GM18526 (cell line): ENCODE measurements around the gene CD7.

Experiments
- POLR2A ChIP-seq: IDR thresholded peaks from 3 replicates; pipeline ENCODE4 v1.6.1; 2011; ENCODE audit not compliant: insufficient read length; ENCODE audit errors: extremely low read depth

CD7 gene

GRCh38 chr17:82287868-82288801 is 29.3 kb downstream of the CD7 start:
- TF ChIP-seq POLR2A: no peak

GRCh38 chr17:82287013-82287867 is 30.2 kb downstream of the CD7 start:
- TF ChIP-seq POLR2A: no peak

- no peak for TF ChIP-seq POLR2A
Measured at GRCh38 chr17:82285141-82285540, 32.3 kb downstream of the CD7 start.

GRCh38 chr17:82283208-82283749 is 34.1 kb downstream of the CD7 start:
- no peak for TF ChIP-seq POLR2A

- TF ChIP-seq POLR2A: no peak
Measured at GRCh38 chr17:82282239-82283207, 34.9 kb downstream of the CD7 start.

GRCh38 chr17:82281502-82282238 is 35.7 kb downstream of the CD7 start:
- TF ChIP-seq POLR2A: no peak

- TF ChIP-seq POLR2A: no peak
Measured at GRCh38 chr17:82281076-82281475, 36.3 kb downstream of the CD7 start.

- no peak for TF ChIP-seq POLR2A
Measured at GRCh38 chr17:82280537-82280936, 36.9 kb downstream of the CD7 start.

- TF ChIP-seq POLR2A: no peak
Measured at GRCh38 chr17:82278786-82279391, 38.5 kb downstream of the CD7 start.

- TF ChIP-seq POLR2A: no peak
Measured at GRCh38 chr17:82278308-82278707, 39.1 kb downstream of the CD7 start.

GRCh38 chr17:82277851-82278250 is 39.6 kb downstream of the CD7 start:
- TF ChIP-seq POLR2A: no peak

- TF ChIP-seq POLR2A: no peak
Measured at GRCh38 chr17:82276938-82277337, 40.5 kb downstream of the CD7 start.

GRCh38 chr17:82275326-82275725 is 42.1 kb downstream of the CD7 start:
- no peak for TF ChIP-seq POLR2A

GRCh38 chr17:82274134-82275020 is 43.0 kb downstream of the CD7 start:
- TF ChIP-seq POLR2A: no peak
